Activated naive CD4-positive, alpha-beta T cell treated with anti-CD3 and anti-CD28 coated beads for 36 hours (primary cell): ENCODE data around the gene CPXCR1. TPM values are rescaled to one million over a fixed set of nuclear protein-coding genes. Genes with fewer than 3 reads are reported as not detected.
"Not testable (repeated sequence)": the region's sequence is repeated elsewhere in the genome, so short reads cannot be mapped to it uniquely, and the experiment has no call there.

Experiments
- CTCF ChIA-PET: fragments of 350-600 bp; sonication (Branson Sonifier 250); formaldehyde crosslinking; loops from one replicate; lab custom pipeline; 2021; ENCODE audit warnings: antibody characterized with exemption; lab: Charles Lee
- DNase-seq: peaks from one replicate; pipeline ENCODE4 v3.0.0-alpha.2; 2020
- H3K27ac Mint-ChIP-seq: one replicate; pipeline ENCODE4 v1.8.0; 2021; ENCODE audit warnings: mild to moderate bottlenecking, mixed read lengths
- H3K27me3 Mint-ChIP-seq: one replicate; pipeline ENCODE4 v1.8.0; 2021; ENCODE audit warnings: low read depth, mixed read lengths
- H3K36me3 Mint-ChIP-seq: one replicate; pipeline ENCODE4 v1.8.0; 2021; ENCODE audit warnings: low read depth, mixed read lengths
- H3K4me1 Mint-ChIP-seq: one replicate; pipeline ENCODE4 v1.8.0; 2021; ENCODE audit warnings: low read depth, mixed read lengths
- H3K4me3 Mint-ChIP-seq: one replicate; pipeline ENCODE4 v1.8.0; 2021; ENCODE audit warnings: mild to moderate bottlenecking, moderate library complexity, mixed read lengths
- H3K9me3 Mint-ChIP-seq: one replicate; pipeline ENCODE4 v1.8.0; 2021; ENCODE audit warnings: mixed read lengths
- intact Hi-C: fragments of 100-400 bp; cut with micrococcal nuclease; formaldehyde crosslinking; loops from one replicate; pipeline ENCODE4 v1.15.1; 2023
- total RNA-seq, 2 experiments: library from RNA; stranded (reverse); gene quantifications; one replicate each; pipeline ENCODE4 v1.2.3, GENCODE V29; 2021

Gene CPXCR1
- not detected for total RNA-seq

- CTCF ChIA-PET, result no interaction called here
- DNase-seq, result no peak
- intact Hi-C loops, result no loop called here
- Mint-ChIP-seq H3K4me3 (no peak within 1 kb of the TSS), H3K27ac (no peak within 1 kb of the TSS), H3K9me3 (no peaks in the 10 kb centered on the region), H3K4me1 (no peaks in the 10 kb centered on the region), H3K27me3 (no peaks in the 10 kb centered on the region), H3K36me3 (peaks cover 2% of the 10 kb centered on the region)
Observed at GRCh38 chrX:88746925-88747324, at the start of gene CPXCR1. Gene CPXCR1, plus strand, starts transcription at chrX:88747225. Its CDS starts 6,190 bp downstream, at chrX:88753415.

- CTCF ChIA-PET, result no interaction called here
- intact Hi-C loops, result no loop called here
- Mint-ChIP-seq H3K27ac (no peak overlapping the region), H3K27me3 (no peaks in the 10 kb centered on the region), H3K4me1 (no peaks in the 10 kb centered on the region), H3K9me3 (peaks cover 3% of the 10 kb centered on the region), H3K36me3 (no peaks in the 10 kb centered on the region), H3K4me3 (no peak overlapping the region)
- DNase-seq, result no peak
Observed at GRCh38 chrX:88735835-88736234, 11.2 kb upstream of the CPXCR1 start.

- H3K36me3 Mint-ChIP-seq, DNase-seq, CTCF ChIA-PET, H3K27me3 Mint-ChIP-seq, H3K4me1 Mint-ChIP-seq, H3K27ac Mint-ChIP-seq, H3K4me3 Mint-ChIP-seq, H3K9me3 Mint-ChIP-seq, intact Hi-C loops: not testable (repeated sequence)
Observed at GRCh38 chrX:88746215-88746614, 810 bp upstream of the CPXCR1 start.

- H3K36me3 Mint-ChIP-seq, H3K27ac Mint-ChIP-seq, H3K4me1 Mint-ChIP-seq, intact Hi-C loops, CTCF ChIA-PET, H3K9me3 Mint-ChIP-seq, H3K4me3 Mint-ChIP-seq, H3K27me3 Mint-ChIP-seq, DNase-seq: not testable (repeated sequence)
Observed at GRCh38 chrX:88752339-88752738, 5.3 kb downstream of the CPXCR1 start.

GRCh38 chrX:88789825-88790224, 42.8 kb downstream of the CPXCR1 start:
- Mint-ChIP-seq H3K27me3 (no peaks in the 10 kb centered on the region), H3K4me1 (no peaks in the 10 kb centered on the region), H3K4me3 (no peak overlapping the region), H3K9me3 (no peaks in the 10 kb centered on the region), H3K27ac (no peak overlapping the region), H3K36me3 (no peaks in the 10 kb centered on the region)
- DNase-seq, result no peak
- intact Hi-C loops, result no loop called here
- CTCF ChIA-PET, result no interaction called here
